Spleen (tissue), 11 donors: ENCODE data around the gene SLC8A1. TPM values are rescaled to one million over a fixed set of nuclear protein-coding genes. Genes with fewer than 3 reads are reported as not detected.
A peak's percentile ranks its signal among the peaks of the same experiment; 100 is the strongest.

Source experiments
- DNase-seq: peaks from one replicate; pipeline ENCODE4 v3.0.0-alpha.2; 2020
- H3K27ac ChIP-seq, 8 donors: fragments of 200-600 bp; sonication (generic) in 7 of 8; 1 replicate in 4 of 8; 2 replicates in 4 of 8; pipeline versions ENCODE4 v1.5.0 to v1.8.0; 2016 to 2021; ENCODE audit warnings: inconsistent platforms in 4 of 8, mild to moderate bottlenecking in 4 of 8, moderate library complexity in 1 of 8
- H3K27me3 ChIP-seq, 7 donors: fragments of 200-600 bp; sonication (generic) in 6 of 7; replicated peaks in 1 of 7; 1 replicate in 4 of 7; 2 replicates in 3 of 7; pipeline versions ENCODE4 v1.5.0 to v1.8.0; 2016 to 2021; ENCODE audit warnings: inconsistent platforms in 3 of 7, mild to moderate bottlenecking in 1 of 7
- H3K36me3 ChIP-seq, 6 donors: fragments of 200-600 bp; sonication (generic) in 5 of 6; 1 replicate in 4 of 6; 2 replicates in 2 of 6; pipeline versions ENCODE4 v1.5.0 to v1.8.0; 2016 to 2021; ENCODE audit warnings: inconsistent platforms in 2 of 6
- H3K4me1 ChIP-seq, 6 donors: fragments of 200-600 bp; sonication (generic) in 5 of 6; 1 replicate in 3 of 6; 2 replicates in 3 of 6; pipeline versions ENCODE4 v1.5.0 to v1.8.0; 2016 to 2021; ENCODE audit warnings: inconsistent platforms in 3 of 6
- H3K4me3 ChIP-seq, 8 donors: fragments of 200-600 bp; sonication (generic) in 7 of 8; 1 replicate in 4 of 8; 2 replicates in 4 of 8; pipeline versions ENCODE4 v1.5.0 to v1.8.0; 2016 to 2021; ENCODE audit warnings: inconsistent platforms in 4 of 8, mild to moderate bottlenecking in 4 of 8, moderate library complexity in 2 of 8
- H3K9me3 ChIP-seq, 8 donors: fragments of 200-600 bp; sonication (generic) in 7 of 8; 1 replicate in 4 of 8; 2 replicates in 4 of 8; pipeline versions ENCODE4 v1.5.0 to v1.8.0; 2016 to 2021; ENCODE audit warnings: inconsistent platforms in 4 of 8
- POLR2A ChIP-seq, 3 donors: fragments of 450-650 bp; IDR thresholded peaks; one replicate each; pipeline ENCODE4 v1.5.1; 2017; ENCODE audit warnings: antibody characterized with exemption in 3 of 3, mild to moderate bottlenecking in 1 of 3
- POLR2AphosphoS5 ChIP-seq, 3 donors: sonication (generic); formaldehyde crosslinking; IDR thresholded peaks; one replicate each; pipeline ENCODE4 v1.5.1; 2017; ENCODE audit warnings: antibody characterized with exemption in 3 of 3
- WGBS, 5 donors: extraction: QIAGEN DNeasy Blood & Tissue Kit in 3 of 5; methylation state at CpG; one replicate each; pipeline versions ENCODE4 v1.1.5 to v1.1.7; 2013 to 2018; 5-methylcytosine and 5-hydroxymethylcytosine counted together
- intact Hi-C: fragments of 100-400 bp; cut with DNase I; formaldehyde crosslinking; loops from one replicate; pipeline ENCODE4 v1.15.0; 2023; ENCODE audit warnings: low total_unique reads
- polyA plus RNA-seq, 3 donors: library from polyadenylated mRNA; stranded (reverse); fragments of 200-250 nt; gene quantifications; one replicate each; pipeline ENCODE4 v1.2.1, GENCODE V29; 2013
- total RNA-seq, 7 donors: library from RNA; depleted of rRNA in 3 of 7; stranded (reverse); fragments of >200 nt in 3 of 7; fragmentation: NEBNext Ultra II Directional in 4 of 7; extraction: Animal tissue kit (Norgen Biotek cat#: 25700) in 4 of 7; gene quantifications; one replicate each; pipeline versions ENCODE4 v1.1.0 to v1.2.1, GENCODE V29; 2016 to 2021
- TF ChIP-seq, protein P1 (sequence below), 11 experiments: fragments of 200-600 bp in 7 of 11; fragments of 450-650 bp in 4 of 11; sonication (generic) in 4 of 11; IDR thresholded peaks in 8 of 11; conservative IDR thresholded peaks in 3 of 11; 1 replicate in 7 of 11; 2 replicates in 4 of 11; pipeline versions ENCODE4 v1.4.0 to v1.8.0; 2016 to 2021; ENCODE audit warnings: antibody characterized with exemption in 11 of 11, inconsistent platforms in 4 of 11, mild to moderate bottlenecking in 1 of 11
- donor health status: healthy with polysubstance abuse.
- donor health status: DM: no; HTN: no; CAD: no; lungs with moderate emphysema.
- donor health status: DM: no; HTN: no; CAD: no.
- donor health status: Bipolar disorder and iron deficiency.
- donor health status: healthy.
- donor health status: DM: no; HTN: no; CAD: no.
- donor health status: DM: yes; HTN: yes; CAD: no.

The SLC8A1 gene
- total and polyA plus RNA-seq, 10 donors = 0.36 to 86.0 (median 58.3) TPM

- no peak for TF ChIP-seq POLR2AphosphoS5 (IDR thresholded peaks at IDR 0.05)
- TF ChIP-seq POLR2A (IDR thresholded peaks at IDR 0.05) = no peak
- TF ChIP-seq, protein P1, sequence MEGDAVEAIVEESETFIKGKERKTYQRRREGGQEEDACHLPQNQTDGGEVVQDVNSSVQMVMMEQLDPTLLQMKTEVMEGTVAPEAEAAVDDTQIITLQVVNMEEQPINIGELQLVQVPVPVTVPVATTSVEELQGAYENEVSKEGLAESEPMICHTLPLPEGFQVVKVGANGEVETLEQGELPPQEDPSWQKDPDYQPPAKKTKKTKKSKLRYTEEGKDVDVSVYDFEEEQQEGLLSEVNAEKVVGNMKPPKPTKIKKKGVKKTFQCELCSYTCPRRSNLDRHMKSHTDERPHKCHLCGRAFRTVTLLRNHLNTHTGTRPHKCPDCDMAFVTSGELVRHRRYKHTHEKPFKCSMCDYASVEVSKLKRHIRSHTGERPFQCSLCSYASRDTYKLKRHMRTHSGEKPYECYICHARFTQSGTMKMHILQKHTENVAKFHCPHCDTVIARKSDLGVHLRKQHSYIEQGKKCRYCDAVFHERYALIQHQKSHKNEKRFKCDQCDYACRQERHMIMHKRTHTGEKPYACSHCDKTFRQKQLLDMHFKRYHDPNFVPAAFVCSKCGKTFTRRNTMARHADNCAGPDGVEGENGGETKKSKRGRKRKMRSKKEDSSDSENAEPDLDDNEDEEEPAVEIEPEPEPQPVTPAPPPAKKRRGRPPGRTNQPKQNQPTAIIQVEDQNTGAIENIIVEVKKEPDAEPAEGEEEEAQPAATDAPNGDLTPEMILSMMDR (IDR thresholded peaks at IDR 0.05 in 8 of 11, conservative IDR thresholded peaks at IDR 0.05 in 3 of 11) = no peak
- 91 to 95% (median 94%) methylated on average over 2 of the region's 2 CpGs for WGBS, 5 donors
- peak overlapping the region in 3 of 8 donors; percentile 30 to 78 (median 36) for H3K27ac ChIP-seq
Measured at GRCh38 chr2:40456926-40457325, 5.0 kb upstream of the SLC8A1 start.

GRCh38 chr2:40455661-40456060 lies 3.8 kb upstream of the SLC8A1 start:
- WGBS, 5 donors = 41 to 77% (median 59%) methylated on average over 5 of the region's 5 CpGs
- peak in 1 of 3 donors; percentile 71 for TF ChIP-seq POLR2AphosphoS5 (IDR thresholded peaks at IDR 0.05)
- TF ChIP-seq POLR2A (IDR thresholded peaks at IDR 0.05) = no peak

More at GRCh38 chr2:40456926-40457325, 5.0 kb upstream of the SLC8A1 start:
- H3K4me1 ChIP-seq = peaks cover 2 to 52% (median 13%) of the 10 kb centered on the region in 6 donors
- no peaks in the 10 kb centered on the region for H3K9me3 ChIP-seq
- H3K36me3 ChIP-seq = no peaks in the 10 kb centered on the region
- H3K27me3 ChIP-seq = peaks cover 0 to 16% (median 4%) of the 10 kb centered on the region in 7 donors
- DNase-seq = no peak
- intact Hi-C loops = no loop called here
- H3K4me3 ChIP-seq = no peak overlapping the region

GRCh38 chr2:40454321-40454720 lies 2.4 kb upstream of the SLC8A1 start:
- Histone ChIP-seq H3K9me3 (no peaks in the 10 kb centered on the region), H3K4me1 (peaks cover 2 to 77% (median 26%) of the 10 kb centered on the region in 6 donors), H3K36me3 (no peaks in the 10 kb centered on the region), H3K27ac (peak overlapping the region in 4 of 8 donors; percentile 54 to 86 (median 80)), H3K27me3 (peaks cover 0 to 32% (median 4%) of the 10 kb centered on the region in 7 donors), H3K4me3 (no peak overlapping the region)
- DNase-seq = no peak
- intact Hi-C loops = no loop called here
- WGBS, 5 donors = 68 to 93% (median 71%) methylated on average over 3 of the region's 3 CpGs
- TF ChIP-seq POLR2A (IDR thresholded peaks at IDR 0.05) = no peak
- TF ChIP-seq, protein P1 (IDR thresholded peaks at IDR 0.05 in 8 of 11, conservative IDR thresholded peaks at IDR 0.05 in 3 of 11) = no peak
- no peak for TF ChIP-seq POLR2AphosphoS5 (IDR thresholded peaks at IDR 0.05)

More at GRCh38 chr2:40455661-40456060, 3.8 kb upstream of the SLC8A1 start:
- peak overlapping the region in 1 of 8 donors; percentile 24 for H3K4me3 ChIP-seq
- DNase-seq = no peak
- intact Hi-C loops = no loop called here
- H3K27ac ChIP-seq = peak overlapping the region in 7 of 8 donors; percentile 48 to 86 (median 69)
- peaks cover 2 to 63% (median 19%) of the 10 kb centered on the region in 6 donors for H3K4me1 ChIP-seq
- no peaks in the 10 kb centered on the region for H3K36me3 ChIP-seq
- H3K9me3 ChIP-seq = no peaks in the 10 kb centered on the region
- H3K27me3 ChIP-seq = peaks cover 0 to 24% (median 4%) of the 10 kb centered on the region in 7 donors

DNA sequence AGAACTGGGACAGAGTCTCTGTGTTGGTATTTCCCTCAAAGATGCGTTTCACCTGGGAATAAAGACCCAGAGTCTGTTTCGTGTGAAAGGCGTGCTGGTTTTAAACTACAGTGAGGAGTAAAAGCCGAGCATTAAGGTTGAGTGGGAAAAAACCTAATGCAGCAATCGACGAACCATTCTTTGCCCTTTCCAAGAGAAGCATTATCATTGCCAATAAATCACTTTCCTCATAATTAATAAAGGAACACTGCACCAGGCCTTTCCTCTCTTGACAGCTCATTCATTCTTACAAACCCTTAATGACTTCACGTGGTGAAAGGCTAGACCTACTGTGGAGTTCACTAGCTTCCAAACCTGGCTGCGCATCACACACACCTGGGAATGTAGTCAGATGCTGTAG lies 896 bp upstream of the SLC8A1 start:
- peaks cover 0 to 32% (median 4%) of the 10 kb centered on the region in 7 donors for H3K27me3 ChIP-seq
- peak overlapping the region in 5 of 8 donors; percentile 79 to 91 (median 83) for H3K27ac ChIP-seq
- intact Hi-C loops = no loop called here
- DNase-seq = no peak
- WGBS, 5 donors = 81 to 91% (median 86%) methylated on average over 8 of the region's 8 CpGs
- no peaks in the 10 kb centered on the region for H3K9me3 ChIP-seq
- H3K4me1 ChIP-seq = peaks cover 2 to 86% (median 24%) of the 10 kb centered on the region in 6 donors
- H3K36me3 ChIP-seq = no peaks in the 10 kb centered on the region
- peak overlapping the region in 3 of 8 donors; percentile 53 to 72 (median 54) for H3K4me3 ChIP-seq
- TF ChIP-seq POLR2A (IDR thresholded peaks at IDR 0.05) (no peak), POLR2AphosphoS5 (IDR thresholded peaks at IDR 0.05) (no peak)
- TF ChIP-seq, protein P1 (IDR thresholded peaks at IDR 0.05 in 8 of 11, conservative IDR thresholded peaks at IDR 0.05 in 3 of 11) = no peak
